Neural cell (in vitro differentiated cells): Measurements from ENCODE around the gene LIMCH1. TPM values are rescaled to one million over a fixed set of nuclear protein-coding genes. Genes with fewer than 3 reads are reported as not detected.

ENCODE experiments used
- H2AFZ ChIP-seq: fragments of 200-600, 300-800 bp; sonication (generic), shearing (Covaris generic); 2 replicates; pipeline ENCODE4 v1.6.0; 2014; ENCODE audit warnings: low read depth, mild to moderate bottlenecking, antibody characterized with exemption, low read length, moderate library complexity
- H3F3A ChIP-seq: fragments of 200-600 bp; shearing (Covaris generic); 2 replicates; pipeline ENCODE4 v1.6.1; 2016; ENCODE audit warnings: mild to moderate bottlenecking, moderate library complexity, mixed read lengths, antibody characterized with exemption, low read length; ENCODE audit not compliant: insufficient read depth, poor library complexity, severe bottlenecking
- H3K27ac ChIP-seq: fragments of 200-600, 300-800 bp; sonication (generic), shearing (Covaris generic); 2 replicates; pipeline ENCODE4 v1.5.1; 2014; ENCODE audit warnings: mild to moderate bottlenecking, low read length, moderate library complexity
- H3K27me3 ChIP-seq: fragments of 300-800, 200-600 bp; sonication (generic), shearing (Covaris generic); 2 replicates; pipeline ENCODE4 v1.6.0; 2014; ENCODE audit warnings: mild to moderate bottlenecking, low read depth, low read length, moderate library complexity; ENCODE audit not compliant: insufficient read depth
- H3K36me3 ChIP-seq: fragments of 300-800, 200-600 bp; sonication (generic), shearing (Covaris generic); 2 replicates; pipeline ENCODE4 v1.5.1; 2014; ENCODE audit warnings: mild to moderate bottlenecking, antibody characterized with exemption, low read length, moderate library complexity; ENCODE audit not compliant: insufficient read depth
- H3K4me2 ChIP-seq: fragments of 300-800, 200-600 bp; sonication (generic), shearing (Covaris generic); 2 replicates; pipeline ENCODE4 v1.6.0; 2014; ENCODE audit warnings: mild to moderate bottlenecking, low read length
- H3K4me3 ChIP-seq: fragments of 300-800, 200-600 bp; sonication (generic), shearing (Covaris generic); 2 replicates; pipeline ENCODE4 v1.5.1; 2014; ENCODE audit warnings: mild to moderate bottlenecking, low read length, moderate library complexity
- H3K79me2 ChIP-seq: fragments of 200-600 bp; shearing (Covaris generic); replicated peaks from 2 replicates; pipeline ENCODE4 v1.6.0; 2014; ENCODE audit warnings: mild to moderate bottlenecking, low read length, moderate library complexity; ENCODE audit not compliant: insufficient read depth
- H3K9ac ChIP-seq: fragments of 300-800, 200-600 bp; sonication (generic), shearing (Covaris generic); 2 replicates; pipeline ENCODE4 v1.6.1; 2016; ENCODE audit warnings: mild to moderate bottlenecking, low read length, mixed read lengths
- H3K9me2 ChIP-seq: fragments of 200-600 bp; shearing (Covaris generic); 2 replicates; pipeline ENCODE4 v1.6.1; 2016; ENCODE audit warnings: mild to moderate bottlenecking, low read length, mixed read lengths; ENCODE audit not compliant: insufficient read depth
- H3K9me3 ChIP-seq: fragments of 200-600, 300-800 bp; sonication (generic), shearing (Covaris generic); 2 replicates; pipeline ENCODE4 v1.6.1; 2016; ENCODE audit warnings: mild to moderate bottlenecking, mixed run types, low read length, moderate library complexity, mixed read lengths
- H4K20me1 ChIP-seq: fragments of 200-600 bp; shearing (Covaris generic); 2 replicates; pipeline ENCODE4 v1.6.1; 2016; ENCODE audit warnings: mild to moderate bottlenecking, mixed run types; ENCODE audit not compliant: insufficient read depth
- EP300 ChIP-seq: fragments of 450-650 bp; conservative IDR thresholded peaks from 2 replicates; pipeline ENCODE4 v1.6.1; 2014; ENCODE audit warnings: antibody characterized with exemption, mild to moderate bottlenecking, moderate library complexity; ENCODE audit not compliant: poor library complexity, severe bottlenecking
- EZH2 ChIP-seq: fragments of 200-600, 300-800 bp; shearing (Covaris generic), sonication (generic); IDR thresholded peaks from 2 replicates; pipeline ENCODE4 v1.6.1; 2014; ENCODE audit warnings: antibody characterized with exemption, low read length, borderline replicate concordance, mild to moderate bottlenecking; ENCODE audit not compliant: insufficient read depth, poor library complexity, severe bottlenecking
- MXI1 ChIP-seq: fragments of 450-650 bp; conservative IDR thresholded peaks from 2 replicates; pipeline ENCODE4 v1.6.1; 2014; ENCODE audit warnings: antibody characterized with exemption, mild to moderate bottlenecking; ENCODE audit not compliant: poor library complexity, severe bottlenecking
- POLR2AphosphoS5 ChIP-seq: IDR thresholded peaks from 2 replicates; pipeline ENCODE4 v1.6.1; 2012
- RAD21 ChIP-seq: fragments of 450-650 bp; conservative IDR thresholded peaks from 2 replicates; pipeline ENCODE4 v1.6.1; 2014; ENCODE audit warnings: antibody characterized with exemption, mild to moderate bottlenecking, moderate library complexity
- SMC3 ChIP-seq: fragments of 450-650 bp; conservative IDR thresholded peaks from 2 replicates; pipeline ENCODE4 v1.6.1; 2014; ENCODE audit warnings: antibody characterized with exemption, mild to moderate bottlenecking, moderate library complexity; ENCODE audit not compliant: poor library complexity
- TAF1 ChIP-seq: IDR thresholded peaks from 2 replicates; pipeline ENCODE4 v1.6.1; 2012; ENCODE audit warnings: low read depth
- polyA plus RNA-seq: library from polyadenylated mRNA; depleted of rRNA; stranded (reverse); fragments of >200 nt; gene quantifications from 2 replicates; pipeline ENCODE4 v1.2.3, GENCODE V29; 2014
- TF ChIP-seq, protein P1 (sequence below): IDR thresholded peaks from 2 replicates; pipeline ENCODE4 v1.6.1; 2012; ENCODE audit warnings: borderline replicate concordance
- TF ChIP-seq, protein P2 (sequence below): fragments of 450-650 bp; IDR thresholded peaks from 2 replicates; pipeline ENCODE4 v1.5.1; 2014; ENCODE audit warnings: antibody characterized with exemption, mild to moderate bottlenecking, moderate library complexity; ENCODE audit not compliant: poor library complexity, severe bottlenecking

LIMCH1 gene
- polyA plus RNA-seq, 1 donor from 2014 or later, result 9.1 TPM

DNA sequence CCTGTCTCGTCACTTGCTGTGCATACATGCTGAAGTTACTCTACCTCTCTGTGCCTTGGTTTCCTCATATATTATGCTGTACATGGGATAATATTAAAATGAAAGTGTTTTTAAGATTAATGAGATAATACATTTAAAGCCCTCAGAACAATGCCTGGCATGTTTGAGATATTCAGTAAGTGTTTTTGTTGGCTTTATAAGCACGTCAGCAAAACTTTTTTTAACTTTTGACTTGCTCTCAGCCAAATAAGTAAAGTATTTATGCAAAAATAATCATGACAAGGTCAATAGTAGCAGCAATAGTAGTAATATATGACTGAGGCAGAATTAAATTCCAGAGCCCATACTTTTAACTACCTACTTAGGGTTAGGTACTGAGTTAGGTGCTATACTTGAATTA lies 29.2 kb downstream of the LIMCH1 start:
- no peaks in the 10 kb centered on the region for H3K9me2 ChIP-seq
- H3F3A ChIP-seq, result no peaks in the 10 kb centered on the region
- H3K79me2 ChIP-seq, result no peaks in the 10 kb centered on the region
- no peak overlapping the region for H2AFZ ChIP-seq
- no peak overlapping the region for H3K4me2 ChIP-seq
- no peak overlapping the region for H3K27ac ChIP-seq
- no peaks in the 10 kb centered on the region for H3K9me3 ChIP-seq
- no peaks in the 10 kb centered on the region for H3K27me3 ChIP-seq
- no peak for TF ChIP-seq POLR2AphosphoS5
- TF ChIP-seq EZH2, result no peak
- TF ChIP-seq, protein P1, sequence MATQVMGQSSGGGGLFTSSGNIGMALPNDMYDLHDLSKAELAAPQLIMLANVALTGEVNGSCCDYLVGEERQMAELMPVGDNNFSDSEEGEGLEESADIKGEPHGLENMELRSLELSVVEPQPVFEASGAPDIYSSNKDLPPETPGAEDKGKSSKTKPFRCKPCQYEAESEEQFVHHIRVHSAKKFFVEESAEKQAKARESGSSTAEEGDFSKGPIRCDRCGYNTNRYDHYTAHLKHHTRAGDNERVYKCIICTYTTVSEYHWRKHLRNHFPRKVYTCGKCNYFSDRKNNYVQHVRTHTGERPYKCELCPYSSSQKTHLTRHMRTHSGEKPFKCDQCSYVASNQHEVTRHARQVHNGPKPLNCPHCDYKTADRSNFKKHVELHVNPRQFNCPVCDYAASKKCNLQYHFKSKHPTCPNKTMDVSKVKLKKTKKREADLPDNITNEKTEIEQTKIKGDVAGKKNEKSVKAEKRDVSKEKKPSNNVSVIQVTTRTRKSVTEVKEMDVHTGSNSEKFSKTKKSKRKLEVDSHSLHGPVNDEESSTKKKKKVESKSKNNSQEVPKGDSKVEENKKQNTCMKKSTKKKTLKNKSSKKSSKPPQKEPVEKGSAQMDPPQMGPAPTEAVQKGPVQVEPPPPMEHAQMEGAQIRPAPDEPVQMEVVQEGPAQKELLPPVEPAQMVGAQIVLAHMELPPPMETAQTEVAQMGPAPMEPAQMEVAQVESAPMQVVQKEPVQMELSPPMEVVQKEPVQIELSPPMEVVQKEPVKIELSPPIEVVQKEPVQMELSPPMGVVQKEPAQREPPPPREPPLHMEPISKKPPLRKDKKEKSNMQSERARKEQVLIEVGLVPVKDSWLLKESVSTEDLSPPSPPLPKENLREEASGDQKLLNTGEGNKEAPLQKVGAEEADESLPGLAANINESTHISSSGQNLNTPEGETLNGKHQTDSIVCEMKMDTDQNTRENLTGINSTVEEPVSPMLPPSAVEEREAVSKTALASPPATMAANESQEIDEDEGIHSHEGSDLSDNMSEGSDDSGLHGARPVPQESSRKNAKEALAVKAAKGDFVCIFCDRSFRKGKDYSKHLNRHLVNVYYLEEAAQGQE, result no peak
- TF ChIP-seq EP300, result no peak
- TF ChIP-seq, protein P2, sequence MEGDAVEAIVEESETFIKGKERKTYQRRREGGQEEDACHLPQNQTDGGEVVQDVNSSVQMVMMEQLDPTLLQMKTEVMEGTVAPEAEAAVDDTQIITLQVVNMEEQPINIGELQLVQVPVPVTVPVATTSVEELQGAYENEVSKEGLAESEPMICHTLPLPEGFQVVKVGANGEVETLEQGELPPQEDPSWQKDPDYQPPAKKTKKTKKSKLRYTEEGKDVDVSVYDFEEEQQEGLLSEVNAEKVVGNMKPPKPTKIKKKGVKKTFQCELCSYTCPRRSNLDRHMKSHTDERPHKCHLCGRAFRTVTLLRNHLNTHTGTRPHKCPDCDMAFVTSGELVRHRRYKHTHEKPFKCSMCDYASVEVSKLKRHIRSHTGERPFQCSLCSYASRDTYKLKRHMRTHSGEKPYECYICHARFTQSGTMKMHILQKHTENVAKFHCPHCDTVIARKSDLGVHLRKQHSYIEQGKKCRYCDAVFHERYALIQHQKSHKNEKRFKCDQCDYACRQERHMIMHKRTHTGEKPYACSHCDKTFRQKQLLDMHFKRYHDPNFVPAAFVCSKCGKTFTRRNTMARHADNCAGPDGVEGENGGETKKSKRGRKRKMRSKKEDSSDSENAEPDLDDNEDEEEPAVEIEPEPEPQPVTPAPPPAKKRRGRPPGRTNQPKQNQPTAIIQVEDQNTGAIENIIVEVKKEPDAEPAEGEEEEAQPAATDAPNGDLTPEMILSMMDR, result no peak
- no peak for TF ChIP-seq MXI1
- H4K20me1 ChIP-seq, result no peaks in the 10 kb centered on the region
- H3K36me3 ChIP-seq, result no peaks in the 10 kb centered on the region
- H3K9ac ChIP-seq, result no peak overlapping the region
- no peak overlapping the region for H3K4me3 ChIP-seq

DNA sequence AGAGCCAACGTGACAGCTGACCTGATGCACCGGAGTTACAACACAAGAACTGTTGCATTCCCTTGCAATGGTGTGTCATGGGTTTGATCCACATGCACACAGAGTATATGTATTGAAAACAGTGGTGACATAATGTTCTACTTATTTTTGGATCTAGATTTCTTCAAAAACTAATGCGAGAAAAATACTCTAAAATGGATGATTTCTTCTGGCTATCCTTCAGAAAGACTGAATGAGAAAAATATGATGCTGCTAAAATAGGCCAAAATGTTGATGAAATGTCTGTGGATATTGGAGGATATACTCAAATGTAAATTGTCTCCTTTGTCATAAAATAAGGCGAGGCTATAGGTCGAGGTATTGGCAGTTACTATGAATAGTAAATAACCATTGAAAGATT lies 30.4 kb downstream of the LIMCH1 start:
- H3K36me3 ChIP-seq, result no peaks in the 10 kb centered on the region
- no peak overlapping the region for H2AFZ ChIP-seq
- no peaks in the 10 kb centered on the region for H3K9me2 ChIP-seq
- H3F3A ChIP-seq, result no peaks in the 10 kb centered on the region
- TF ChIP-seq EP300 (no peak), RAD21 (no peak), EZH2 (no peak), SMC3 (no peak), TAF1 (no peak), POLR2AphosphoS5 (no peak), MXI1 (no peak)
- TF ChIP-seq, protein P2, result no peak
- TF ChIP-seq, protein P1, result no peak
- no peaks in the 10 kb centered on the region for H3K27me3 ChIP-seq
- no peaks in the 10 kb centered on the region for H3K9me3 ChIP-seq
- no peak overlapping the region for H3K27ac ChIP-seq
- no peak overlapping the region for H3K4me3 ChIP-seq
- H3K79me2 ChIP-seq, result no peaks in the 10 kb centered on the region
- H3K9ac ChIP-seq, result no peak overlapping the region
- H3K4me2 ChIP-seq, result no peak overlapping the region
- H4K20me1 ChIP-seq, result no peaks in the 10 kb centered on the region
